ACHN (cell line): ENCODE data around the gene MAP3K19.

Experiments used
- DNase-seq: peaks from one replicate; pipeline ENCODE4 v3.0.0-alpha.2; 2015
- in situ Hi-C: cut with HindIII; loops from 2 replicates; pipeline ENCODE4 v1.10.0; 2017; ENCODE audit warnings: low sequenced_read_pairs, low pct_ligation_motif_present, low pct_unique_long_range_greater_than_20kb

The MAP3K19 gene

GRCh38 chr2:134949981-134950708 is 97.1 kb downstream of the MAP3K19 start:
- in situ Hi-C loops = no loop called here
- no peak for DNase-seq

- no peak for DNase-seq
- in situ Hi-C loops = no loop called here
These were observed 101.2 kb downstream of the MAP3K19 start for GRCh38 chr2:134946073-134946472.

GRCh38 chr2:134944975-134945374 is 102.3 kb downstream of the MAP3K19 start:
- in situ Hi-C loops = no loop called here
- DNase-seq = no peak

- in situ Hi-C loops = no loop called here
- DNase-seq = no peak
These were observed 103.7 kb downstream of the MAP3K19 start for GRCh38 chr2:134943540-134943939.

GRCh38 chr2:134936691-134937090 is 110.6 kb downstream of the MAP3K19 start:
- no peak for DNase-seq
- in situ Hi-C loops = no loop called here

- no peak for DNase-seq
- in situ Hi-C loops = no loop called here
These were observed 112.6 kb downstream of the MAP3K19 start for GRCh38 chr2:134934641-134935040.

GRCh38 chr2:134934150-134934549 is 113.1 kb downstream of the MAP3K19 start:
- in situ Hi-C loops = no loop called here

GRCh38 chr2:134933732-134934131 is 113.5 kb downstream of the MAP3K19 start:
- in situ Hi-C loops = no loop called here
- no peak for DNase-seq

More at GRCh38 chr2:134934150-134934549, 113.1 kb downstream of the MAP3K19 start:
- no peak for DNase-seq

GRCh38 chr2:134932864-134933526 is 114.3 kb downstream of the MAP3K19 start:
- in situ Hi-C loops = no loop called here
- DNase-seq = no peak

- in situ Hi-C loops = no loop called here
- peak; percentile 28 for DNase-seq
These were observed 120.1 kb downstream of the MAP3K19 start for GRCh38 chr2:134927195-134927594.

GRCh38 chr2:134926231-134926931 is 120.9 kb downstream of the MAP3K19 start:
- in situ Hi-C loops = no loop called here
- DNase-seq = no peak

- in situ Hi-C loops = no loop called here
- no peak for DNase-seq
These were observed 122.3 kb downstream of the MAP3K19 start for GRCh38 chr2:134924912-134925311.

GRCh38 chr2:134919341-134920210 is 127.7 kb downstream of the MAP3K19 start:
- peak; percentile 42 for DNase-seq
- in situ Hi-C loops = no loop called here

- DNase-seq = peak; percentile 100
- in situ Hi-C loops = no loop called here
These were observed 128.5 kb downstream of the MAP3K19 start, which contains the start of gene CCNT2 for GRCh38 chr2:134918526-134919340. Gene CCNT2, plus strand, starts transcription at chr2:134918822. Its CDS starts 33 bp downstream, at chr2:134918855.

- DNase-seq = peak; percentile 94
- in situ Hi-C loops = no loop called here
These were observed 129.2 kb downstream of the MAP3K19 start for GRCh38 chr2:134917888-134918525.

GRCh38 chr2:134917360-134917865 is 129.8 kb downstream of the MAP3K19 start:
- in situ Hi-C loops = no loop called here
- peak; percentile 31 for DNase-seq
